HG02798 (cell line): Measurements from ENCODE around the gene ZNF213.

ENCODE experiments used
- ATAC-seq: cut with Tn5 transposase; IDR thresholded peaks from one replicate; pipeline ENCODE4 v1.9.1; 2021; ENCODE audit warnings: mild to moderate bottlenecking; ENCODE audit not compliant: unreplicated experiment, poor library complexity

ZNF213 gene

GRCh38 chr16:3188675-3188924, 53.8 kb downstream of the ZNF213 start:
- no peak for ATAC-seq

- ATAC-seq = no peak
Observed at GRCh38 chr16:3188925-3189825, 54.3 kb downstream of the ZNF213 start.

GRCh38 chr16:3189869-3190268, 55.0 kb downstream of the ZNF213 start:
- ATAC-seq = no peak

GRCh38 chr16:3190949-3191353, 56.1 kb downstream of the ZNF213 start:
- no peak for ATAC-seq
